ENCODE results near the gene PRKAB1. TPM values are rescaled to one million over a fixed set of nuclear protein-coding genes. Genes with fewer than 3 reads are reported as not detected.
A peak's percentile ranks its signal among the peaks of the same experiment; 100 is the strongest.

Gene PRKAB1
- total and polyA plus RNA-seq, 9 of the 15 experiments (the other 6 are each of a cell fraction or from before 2014, with no cell fraction given) = 32.6 to 94.2 (median 63.8) TPM

- TF ChIP-seq BCOR (IDR thresholded peaks at IDR 0.05) = no peak
Measured at GRCh38 chr12:119630962-119631550, 36.9 kb upstream of the PRKAB1 start (continued).

GRCh38 chr12:119631930-119632678, 35.8 kb upstream of the PRKAB1 start:
- Histone ChIP-seq H3K27me3 (ENCODE audit: control insufficient read depth in 2 of 2, insufficient read depth in 2 of 2, low read length in 2 of 2) (peaks cover 3 to 25% of the 10 kb centered on the region in 2 experiments; a peak in 2 of 5 replicates), H3K9ac (ENCODE audit: insufficient read depth in 1 of 2, low read depth in 2 of 2, low read length in 2 of 2) (no peak overlapping the region), H3K4me3 (no peak overlapping the region), H3K79me2 (ENCODE audit: control insufficient read depth, insufficient read depth, low read length) (no peaks in the 10 kb centered on the region), H3K4me1 (replicated peaks in 1 of 2; ENCODE audit: control insufficient read depth in 2 of 2, insufficient read depth in 2 of 2, low read length in 2 of 2) (peaks cover 0 to 14% of the 10 kb centered on the region in 2 experiments; a peak in 2 of 5 replicates), H3K9me3 (replicated peaks; ENCODE audit: control insufficient read depth, insufficient read depth, low read depth, low read length) (no peaks in the 10 kb centered on the region), H3K27ac (ENCODE audit: extremely low read depth, low read depth, low read length) (no peak overlapping the region), H2AFZ (ENCODE audit: low read depth, low read length) (no peak overlapping the region), H3K9me1 (ENCODE audit: control insufficient read depth, insufficient read depth, low read length) (no peaks in the 10 kb centered on the region), H3K36me3 (ENCODE audit: control insufficient read depth, insufficient read depth, low read length) (no peaks in the 10 kb centered on the region), H3K4me2 (ENCODE audit: insufficient read depth, low read length) (no peak overlapping the region), H4K20me1 (replicated peaks; ENCODE audit: control insufficient read depth, insufficient read depth, low read length) (no peaks in the 10 kb centered on the region)
- DNase-seq (ENCODE audit: extremely low read depth in 1 of 4, low spot score in 3 of 4) (no peak), ATAC-seq (no peak), FAIRE-seq (no peak)
- CTCF ChIA-PET (ENCODE audit: low intra/inter-chr PET ratio) = no interaction called here
- BruUV-seq (replicated peaks) = no TSS peak
- 12% methylated on average over 4 of the region's 4 CpGs for WGBS (ENCODE audit: insufficient coverage, low coverage, missing lambda C conversion rate)
- TF ChIP-seq SIX5 (IDR thresholded peaks at IDR 0.05; ENCODE audit: borderline replicate concordance in 1 of 2, insufficient read depth in 1 of 2, low read depth in 1 of 2, low read length in 2 of 2) = no peak
- TF ChIP-seq PCBP1 (IDR thresholded peaks at IDR 0.05; ENCODE audit: low read depth, low read length, poor library complexity, severe bottlenecking) = no peak
- TF ChIP-seq MEIS2 (IDR thresholded peaks at IDR 0.05; ENCODE audit: partially characterized antibody) = peak; percentile 58
- TF ChIP-seq CHD1 (IDR thresholded peaks at IDR 0.05; ENCODE audit: low read length) = no peak
- no peak for TF ChIP-seq ZBTB2 (IDR thresholded peaks at IDR 0.05)
- intact Hi-C loops (cut with micrococcal nuclease) = loop anchor here (5.0 kb wide), 1 partner anchor 40 kb away; the partner anchor contains the start of gene TMEM233
- POLR2A ChIA-PET = no interaction called here
- in situ Hi-C loops (cut with MboI) = no loop called here

Measured in K562 (cell line).